Measurements from ENCODE around the gene RPUSD3. TPM values are rescaled to one million over a fixed set of nuclear protein-coding genes. Genes with fewer than 3 reads are reported as not detected.
A peak's percentile ranks its signal among the peaks of the same experiment; 100 is the strongest.

Gene RPUSD3
- total and polyA plus RNA-seq, 12 donors: 26.4 to 45.7 (median 30.1) TPM

DNA sequence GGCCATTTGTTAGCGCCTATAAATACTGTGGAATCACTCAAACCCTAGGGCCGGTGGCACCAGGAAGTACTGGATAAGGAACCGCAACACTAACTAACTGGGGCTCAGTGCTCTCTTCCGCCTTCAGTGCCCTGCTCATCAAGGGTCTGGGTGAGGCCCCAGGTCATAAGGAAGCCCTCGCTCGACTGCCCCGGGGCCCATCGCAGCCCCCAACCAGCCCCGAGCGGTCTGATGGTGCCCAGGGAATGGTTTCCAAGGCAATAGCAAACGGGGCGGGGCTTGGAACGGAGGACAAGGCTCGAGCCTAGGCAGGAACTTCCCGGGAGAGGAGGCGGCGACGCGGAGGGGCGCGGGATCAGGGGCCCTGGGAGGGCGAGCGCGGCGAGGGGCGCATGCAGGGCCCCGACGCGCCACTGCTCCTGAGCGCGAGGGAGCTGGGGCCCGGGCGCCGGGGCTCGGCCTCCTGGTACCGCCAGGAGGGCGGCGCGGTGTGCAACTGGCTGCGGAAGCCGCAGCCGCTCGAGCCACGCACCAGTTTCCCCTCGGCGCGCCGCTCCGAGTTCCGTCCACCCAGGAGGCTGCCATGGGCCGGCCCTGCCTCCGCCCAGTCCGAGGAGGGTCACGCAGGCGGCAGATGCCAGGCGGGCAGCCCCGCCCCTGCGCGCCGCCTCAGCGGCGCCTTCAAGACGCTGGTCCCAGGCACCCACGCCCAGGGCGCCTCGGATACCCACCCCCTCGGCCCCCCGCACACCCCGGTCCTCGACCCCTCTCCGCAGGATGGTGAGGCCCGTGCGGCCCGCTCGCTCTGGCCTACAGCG, 34.0 kb downstream of the RPUSD3 start, which contains the start of gene TTLL3:
Gene TTLL3, plus strand, starts transcription at position 648 of the 818 bp plus-strand sequence. CDS start 400 bp downstream, outside the sequence.
- peaks cover 4 to 21% (median 18%) of the 10 kb centered on the region in 9 donors for H3K4me1 ChIP-seq
- H3K27ac ChIP-seq: peak within 1 kb of the TSS; percentile 88 to 99 (median 96)
- 1 to 2% methylated on average over 63 to 76 of the region's 76 CpGs for WGBS, 2 donors
- no peaks in the 10 kb centered on the region for H3K27me3 ChIP-seq
- ATAC-seq: peak; percentile 78 to 88 (median 84)
- TF ChIP-seq CTCF (IDR thresholded peaks at IDR 0.05): peak in 3 of 9 donors; percentile 5 to 24 (median 6)
- no peaks in the 10 kb centered on the region for H3K9me3 ChIP-seq
- intact Hi-C loops (cut with DNase I): no loop called here
- H3K4me3 ChIP-seq: peak within 1 kb of the TSS; percentile 64 to 92 (median 78)
- peaks cover 0 to 71% (median 18%) of the 10 kb centered on the region in 9 donors for H3K36me3 ChIP-seq
- DNase-seq: peak; percentile 79 to 82

- Histone ChIP-seq H3K4me3 (peak overlapping the region in 9 of 10 donors; percentile 64 to 92 (median 78)), H3K27me3 (no peaks in the 10 kb centered on the region), H3K36me3 (peaks cover 0 to 71% (median 23%) of the 10 kb centered on the region in 9 donors), H3K27ac (peak overlapping the region in 9 of 10 donors; percentile 92 to 99 (median 96)), H3K9me3 (no peaks in the 10 kb centered on the region), H3K4me1 (peaks cover 4 to 21% (median 18%) of the 10 kb centered on the region in 9 donors)
- intact Hi-C loops (cut with DNase I): no loop called here
- ATAC-seq (peak in 1 of 8 donors; percentile 4), DNase-seq (no peak)
- WGBS, 2 donors: 87 to 96% methylated on average over 4 of the region's 4 CpGs
- TF ChIP-seq CTCF (IDR thresholded peaks at IDR 0.05): no peak
Measured at GRCh38 chr3:9809239-9809614, 34.6 kb downstream of the RPUSD3 start.

- Histone ChIP-seq H3K4me1 (peaks cover 6 to 24% (median 18%) of the 10 kb centered on the region in 9 donors), H3K9me3 (no peaks in the 10 kb centered on the region), H3K27ac (peak overlapping the region in 8 of 10 donors; percentile 92 to 99 (median 96)), H3K4me3 (no peak overlapping the region), H3K36me3 (peaks cover 0 to 71% (median 30%) of the 10 kb centered on the region in 9 donors), H3K27me3 (no peaks in the 10 kb centered on the region)
- peak in 1 of 9 donors; percentile 13 for TF ChIP-seq CTCF (IDR thresholded peaks at IDR 0.05)
- ATAC-seq (peak in 2 of 8 donors; percentile 15 to 25), DNase-seq (no peak)
- 63 to 80% methylated on average over 7 of the region's 7 CpGs for WGBS, 2 donors
- intact Hi-C loops (cut with DNase I): no loop called here
Measured at GRCh38 chr3:9808345-9809037, 35.3 kb downstream of the RPUSD3 start.

GRCh38 chr3:9807981-9808344, 35.8 kb downstream of the RPUSD3 start:
- DNase-seq (no peak), ATAC-seq (no peak)
- H3K27ac ChIP-seq: peak overlapping the region in 2 of 10 donors; percentile 96 to 98
- intact Hi-C loops (cut with DNase I): no loop called here
- no peak for TF ChIP-seq CTCF (IDR thresholded peaks at IDR 0.05)
- H3K9me3 ChIP-seq: no peaks in the 10 kb centered on the region
- H3K36me3 ChIP-seq: peaks cover 0 to 71% (median 32%) of the 10 kb centered on the region in 9 donors
- H3K4me1 ChIP-seq: peaks cover 7 to 28% (median 18%) of the 10 kb centered on the region in 9 donors
- no peak overlapping the region for H3K4me3 ChIP-seq
- whole genome bisulfite sequencing, 2 donors: 94 to 97% methylated on average over 2 of the region's 2 CpGs
- H3K27me3 ChIP-seq: no peaks in the 10 kb centered on the region
